ENCODE results near the gene EPHB2. TPM values are rescaled to one million over a fixed set of nuclear protein-coding genes. Genes with fewer than 3 reads are reported as not detected.

EPHB2 gene
- total and polyA plus RNA-seq, 3 experiments from 2014 or later = 0.22 to 0.33 TPM; not detected in 1

GRCh38 chr1:22861764-22862440, 151.3 kb downstream of the EPHB2 start:
- Mint-ChIP-seq H3K4me1 (no peaks in the 10 kb centered on the region), H3K27me3 (peaks cover 7 to 22% of the 10 kb centered on the region in 2 donors), H3K27ac (no peak overlapping the region), H3K36me3 (no peaks in the 10 kb centered on the region), H3K9me3 (no peaks in the 10 kb centered on the region), H3K4me3 (no peak overlapping the region)
- Histone ChIP-seq H3K27ac (ENCODE audit: low read depth, low read length) (no peak overlapping the region), H3K4me1 (ENCODE audit: insufficient read depth, low read length) (no peaks in the 10 kb centered on the region), H3K4me3 (ENCODE audit: low read length) (no peak overlapping the region), H3K27me3 (ENCODE audit: insufficient read depth, low read length, poor library complexity, severe bottlenecking) (no peaks in the 10 kb centered on the region), H3K9me3 (ENCODE audit: low read length) (no peaks in the 10 kb centered on the region), H3K36me3 (ENCODE audit: insufficient read depth, low read length) (no peaks in the 10 kb centered on the region)
- no peak for DNase-seq
- ChIA-PET CTCF (interaction anchor here (1.4 kb wide), 1 partner anchor 10 kb away, joined by 3 read pairs; no protein-coding TSS in a partner anchor), POLR2A (no interaction called here)

DNA sequence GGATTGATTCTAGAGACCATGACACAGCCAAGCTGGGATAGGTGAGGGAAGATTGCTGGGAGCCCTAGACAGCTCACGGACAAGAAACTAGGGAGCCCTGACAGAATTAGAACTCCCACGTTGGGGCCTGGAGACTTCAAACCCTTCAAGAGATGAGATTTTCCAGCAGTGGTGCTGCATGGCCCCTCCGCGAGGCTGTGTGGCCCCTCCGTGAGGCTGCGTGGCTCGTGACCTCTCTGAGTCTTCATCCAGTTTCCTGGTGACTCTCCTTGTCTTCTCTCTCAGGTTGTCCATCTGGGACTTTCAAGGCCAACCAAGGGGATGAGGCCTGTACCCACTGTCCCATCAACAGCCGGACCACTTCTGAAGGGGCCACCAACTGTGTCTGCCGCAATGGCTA, 152.1 kb downstream of the EPHB2 start:
- Histone ChIP-seq H3K9me3 (ENCODE audit: low read length) (no peaks in the 10 kb centered on the region), H3K4me1 (ENCODE audit: insufficient read depth, low read length) (no peaks in the 10 kb centered on the region), H3K4me3 (ENCODE audit: low read length) (no peak overlapping the region), H3K27ac (ENCODE audit: low read depth, low read length) (no peak overlapping the region), H3K27me3 (ENCODE audit: insufficient read depth, low read length, poor library complexity, severe bottlenecking) (no peaks in the 10 kb centered on the region), H3K36me3 (ENCODE audit: insufficient read depth, low read length) (no peaks in the 10 kb centered on the region)
- DNase-seq = no peak
- H3K27me3 Mint-ChIP-seq = peaks cover 7 to 23% of the 10 kb centered on the region in 2 donors
- ChIA-PET POLR2A (no interaction called here), CTCF (no interaction called here)
- no peak overlapping the region for H3K27ac Mint-ChIP-seq
- no peaks in the 10 kb centered on the region for H3K4me1 Mint-ChIP-seq
- peaks cover 0 to 2% (median 0%) of the 10 kb centered on the region in 5 donors for H3K9me3 Mint-ChIP-seq
- H3K4me3 Mint-ChIP-seq = no peak overlapping the region
- H3K36me3 Mint-ChIP-seq = no peaks in the 10 kb centered on the region

GRCh38 chr1:22863766-22864165, 153.1 kb downstream of the EPHB2 start:
- Histone ChIP-seq H3K27ac (ENCODE audit: low read depth, low read length) (no peak overlapping the region), H3K36me3 (ENCODE audit: insufficient read depth, low read length) (no peaks in the 10 kb centered on the region), H3K9me3 (ENCODE audit: low read length) (no peaks in the 10 kb centered on the region), H3K27me3 (ENCODE audit: insufficient read depth, low read length, poor library complexity, severe bottlenecking) (no peaks in the 10 kb centered on the region), H3K4me1 (ENCODE audit: insufficient read depth, low read length) (no peaks in the 10 kb centered on the region), H3K4me3 (ENCODE audit: low read length) (no peak overlapping the region)
- CTCF ChIA-PET = interaction anchor here (0.6 to 0.8 kb wide), 2 partner anchors 100 to 159 kb away, joined by 3 read pairs; no protein-coding TSS in a partner anchor
- POLR2A ChIA-PET = no interaction called here
- H3K4me3 Mint-ChIP-seq = no peak overlapping the region
- DNase-seq = no peak
- peaks cover 0 to 3% (median 2%) of the 10 kb centered on the region in 5 donors for H3K9me3 Mint-ChIP-seq
- no peaks in the 10 kb centered on the region for H3K4me1 Mint-ChIP-seq
- H3K27me3 Mint-ChIP-seq = peaks cover 7 to 23% of the 10 kb centered on the region in 2 donors
- no peaks in the 10 kb centered on the region for H3K36me3 Mint-ChIP-seq
- H3K27ac Mint-ChIP-seq = no peak overlapping the region

GRCh38 chr1:22864886-22865285, 154.2 kb downstream of the EPHB2 start:
- Mint-ChIP-seq H3K9me3 (peaks cover 0 to 3% (median 2%) of the 10 kb centered on the region in 5 donors), H3K27me3 (peaks cover 7 to 29% of the 10 kb centered on the region in 2 donors), H3K27ac (no peak overlapping the region), H3K36me3 (no peaks in the 10 kb centered on the region), H3K4me3 (no peak overlapping the region), H3K4me1 (no peaks in the 10 kb centered on the region)
- H3K27ac ChIP-seq (ENCODE audit: low read depth, low read length) = no peak overlapping the region
- no peaks in the 10 kb centered on the region for H3K4me1 ChIP-seq (ENCODE audit: insufficient read depth, low read length)
- H3K36me3 ChIP-seq (ENCODE audit: insufficient read depth, low read length) = no peaks in the 10 kb centered on the region
- H3K27me3 ChIP-seq (ENCODE audit: insufficient read depth, low read length, poor library complexity, severe bottlenecking) = no peaks in the 10 kb centered on the region
- no peak for DNase-seq
- ChIA-PET POLR2A (no interaction called here), CTCF (no interaction called here)
- H3K4me3 ChIP-seq (ENCODE audit: low read length) = no peak overlapping the region
- H3K9me3 ChIP-seq (ENCODE audit: low read length) = no peaks in the 10 kb centered on the region

DNA sequence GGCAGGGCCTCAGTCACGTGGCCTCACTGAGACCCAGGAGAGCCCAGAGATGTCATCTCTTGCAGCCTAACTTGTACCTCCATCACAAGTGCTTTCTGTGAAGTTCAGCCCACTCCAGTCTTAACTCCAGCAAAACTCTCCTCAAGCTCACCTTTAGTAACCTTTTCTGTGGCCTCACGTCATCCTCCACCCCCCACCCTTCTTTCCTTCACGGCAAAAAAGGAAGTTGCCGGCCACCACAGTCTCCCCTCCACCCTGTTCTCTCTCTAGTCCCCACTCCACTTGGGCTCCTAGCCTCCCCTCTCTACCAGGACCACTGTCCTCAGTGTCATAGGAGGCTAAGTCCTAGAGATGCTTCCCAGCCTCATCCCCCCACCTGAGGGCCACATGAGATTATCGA, 155.1 kb downstream of the EPHB2 start:
- DNase-seq = no peak
- H3K27ac Mint-ChIP-seq = no peak overlapping the region
- H3K4me3 Mint-ChIP-seq = no peak overlapping the region
- CTCF ChIA-PET = no interaction called here
- H3K36me3 Mint-ChIP-seq = no peaks in the 10 kb centered on the region
- H3K4me1 Mint-ChIP-seq = no peaks in the 10 kb centered on the region
- Histone ChIP-seq H3K4me3 (ENCODE audit: low read length) (no peak overlapping the region), H3K27ac (ENCODE audit: low read depth, low read length) (no peak overlapping the region), H3K27me3 (ENCODE audit: insufficient read depth, low read length, poor library complexity, severe bottlenecking) (no peaks in the 10 kb centered on the region), H3K36me3 (ENCODE audit: insufficient read depth, low read length) (no peaks in the 10 kb centered on the region), H3K9me3 (ENCODE audit: low read length) (no peaks in the 10 kb centered on the region), H3K4me1 (ENCODE audit: insufficient read depth, low read length) (no peaks in the 10 kb centered on the region)
- POLR2A ChIA-PET = no interaction called here
- H3K27me3 Mint-ChIP-seq = peaks cover 9 to 29% of the 10 kb centered on the region in 2 donors
- peaks cover 0 to 3% (median 2%) of the 10 kb centered on the region in 5 donors for H3K9me3 Mint-ChIP-seq

GRCh38 chr1:22866868-22867267, 156.2 kb downstream of the EPHB2 start:
- Histone ChIP-seq H3K4me3 (ENCODE audit: low read length) (no peak overlapping the region), H3K4me1 (ENCODE audit: insufficient read depth, low read length) (no peaks in the 10 kb centered on the region), H3K9me3 (ENCODE audit: low read length) (no peaks in the 10 kb centered on the region), H3K27ac (ENCODE audit: low read depth, low read length) (no peak overlapping the region), H3K27me3 (ENCODE audit: insufficient read depth, low read length, poor library complexity, severe bottlenecking) (no peaks in the 10 kb centered on the region), H3K36me3 (ENCODE audit: insufficient read depth, low read length) (no peaks in the 10 kb centered on the region)
- H3K9me3 Mint-ChIP-seq = peaks cover 0 to 3% (median 2%) of the 10 kb centered on the region in 5 donors
- H3K4me1 Mint-ChIP-seq = no peaks in the 10 kb centered on the region
- no peak for DNase-seq
- CTCF ChIA-PET = no interaction called here
- H3K27ac Mint-ChIP-seq = no peak overlapping the region
- no peak overlapping the region for H3K4me3 Mint-ChIP-seq
- H3K27me3 Mint-ChIP-seq = peaks cover 9 to 29% of the 10 kb centered on the region in 2 donors
- POLR2A ChIA-PET = no interaction called here
- no peaks in the 10 kb centered on the region for H3K36me3 Mint-ChIP-seq

- DNase-seq = no peak
- no peaks in the 10 kb centered on the region for H3K36me3 Mint-ChIP-seq
- H3K27me3 Mint-ChIP-seq = peaks cover 9 to 29% of the 10 kb centered on the region in 2 donors
- no peak overlapping the region for H3K4me3 ChIP-seq (ENCODE audit: low read length)
- no peak overlapping the region for H3K27ac Mint-ChIP-seq
- no peak overlapping the region for H3K4me3 Mint-ChIP-seq
- no peaks in the 10 kb centered on the region for H3K27me3 ChIP-seq (ENCODE audit: insufficient read depth, low read length, poor library complexity, severe bottlenecking)
- H3K36me3 ChIP-seq (ENCODE audit: insufficient read depth, low read length) = no peaks in the 10 kb centered on the region
- H3K4me1 ChIP-seq (ENCODE audit: insufficient read depth, low read length) = no peaks in the 10 kb centered on the region
- peaks cover 0 to 3% (median 2%) of the 10 kb centered on the region in 5 donors for H3K9me3 Mint-ChIP-seq
- CTCF ChIA-PET = no interaction called here
- no peak overlapping the region for H3K27ac ChIP-seq (ENCODE audit: low read depth, low read length)
- POLR2A ChIA-PET = no interaction called here
- no peaks in the 10 kb centered on the region for H3K9me3 ChIP-seq (ENCODE audit: low read length)
- H3K4me1 Mint-ChIP-seq = no peaks in the 10 kb centered on the region
Measured at GRCh38 chr1:22868331-22868730, 157.7 kb downstream of the EPHB2 start.

DNA sequence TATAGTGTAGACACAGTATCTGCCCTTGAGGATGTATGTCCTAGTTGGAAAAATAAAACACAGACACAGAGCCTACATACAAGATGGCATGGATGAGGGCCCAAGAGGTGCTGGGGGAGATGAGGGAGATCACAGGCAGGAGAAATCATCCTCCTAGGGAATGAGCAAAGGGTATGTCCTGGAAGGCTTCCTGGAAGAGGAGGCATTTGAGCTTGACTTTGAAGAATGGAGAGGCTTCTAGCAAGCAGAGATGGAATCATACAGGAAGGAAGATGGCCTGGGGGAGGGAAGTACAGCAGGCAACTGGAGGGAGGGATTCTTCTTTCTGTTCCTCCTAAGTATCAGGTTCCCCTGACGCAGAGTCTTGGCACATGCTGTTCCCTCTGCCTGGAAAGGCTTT, 158.7 kb downstream of the EPHB2 start:
- H3K4me3 ChIP-seq (ENCODE audit: low read length) = no peak overlapping the region
- Mint-ChIP-seq H3K4me1 (no peaks in the 10 kb centered on the region), H3K9me3 (peaks cover 0 to 3% (median 2%) of the 10 kb centered on the region in 5 donors), H3K27ac (no peak overlapping the region), H3K27me3 (peaks cover 9 to 28% of the 10 kb centered on the region in 2 donors), H3K36me3 (no peaks in the 10 kb centered on the region), H3K4me3 (no peak overlapping the region)
- ChIA-PET POLR2A (no interaction called here), CTCF (no interaction called here)
- no peaks in the 10 kb centered on the region for H3K4me1 ChIP-seq (ENCODE audit: insufficient read depth, low read length)
- H3K9me3 ChIP-seq (ENCODE audit: low read length) = no peaks in the 10 kb centered on the region
- no peak for DNase-seq
- no peak overlapping the region for H3K27ac ChIP-seq (ENCODE audit: low read depth, low read length)
- no peaks in the 10 kb centered on the region for H3K36me3 ChIP-seq (ENCODE audit: insufficient read depth, low read length)
- no peaks in the 10 kb centered on the region for H3K27me3 ChIP-seq (ENCODE audit: insufficient read depth, low read length, poor library complexity, severe bottlenecking)
